Keratinocyte (primary cell): ENCODE measurements around the gene LHFPL2. TPM values are rescaled to one million over a fixed set of nuclear protein-coding genes. Genes with fewer than 3 reads are reported as not detected.

Experiments
- DNase-seq: peaks from one replicate; pipeline ENCODE4 v3.0.0-alpha.2; 2011; ENCODE audit warnings: low read depth, missing footprints, low spot score
- FAIRE-seq: peaks from 2 replicates; lab custom pipeline; 2011; peaks lifted over from hg19 to GRCh38; lab: Jason Lieb, UNC
- H2AFZ ChIP-seq: 2 replicates; pipeline ENCODE4 v1.6.0; 2012; ENCODE audit warnings: low read length, control low read depth, inconsistent platforms; ENCODE audit not compliant: control insufficient read depth
- H3K27ac ChIP-seq: 2 replicates; pipeline ENCODE4 v1.5.1; 2011; ENCODE audit warnings: low read length; ENCODE audit not compliant: control insufficient read depth, insufficient read depth
- H3K27me3 ChIP-seq: 3 replicates; pipeline ENCODE4 v1.6.0; 2011; ENCODE audit warnings: low read length; ENCODE audit not compliant: control insufficient read depth, insufficient read depth; ENCODE audit errors: extremely low read depth
- H3K36me3 ChIP-seq, 2 experiments: 2 replicates in 1 of 2; 3 replicates in 1 of 2; pipeline ENCODE4 v1.5.1; 2011; ENCODE audit warnings: low read length in 2 of 2, mild to moderate bottlenecking in 1 of 2; ENCODE audit not compliant: control insufficient read depth in 2 of 2, insufficient read depth in 2 of 2; ENCODE audit errors: extremely low read depth in 1 of 2
- H3K4me1 ChIP-seq: 3 replicates; pipeline ENCODE4 v1.5.1; 2011; ENCODE audit warnings: low read length; ENCODE audit not compliant: control insufficient read depth, insufficient read depth; ENCODE audit errors: extremely low read depth
- H3K4me2 ChIP-seq: 3 replicates; pipeline ENCODE4 v1.6.0; 2011; ENCODE audit warnings: low read depth, low read length; ENCODE audit not compliant: control insufficient read depth, insufficient read depth; ENCODE audit errors: extremely low read depth
- H3K4me3 ChIP-seq, 3 experiments: fragments of 200-600 bp in 1 of 3; sonication (generic) in 1 of 3; 2 replicates in 2 of 3; 3 replicates in 1 of 3; pipeline ENCODE4 v1.5.1; 2011 to 2016; ENCODE audit warnings: low read length in 3 of 3, mild to moderate bottlenecking in 3 of 3, control low read depth in 2 of 3, inconsistent platforms in 1 of 3, low read depth in 1 of 3, mixed read lengths in 1 of 3, mixed run types in 1 of 3, moderate library complexity in 1 of 3; ENCODE audit not compliant: control insufficient read depth in 2 of 3, insufficient read depth in 2 of 3; ENCODE audit errors: extremely low read depth in 1 of 3
- H3K79me2 ChIP-seq: 2 replicates; pipeline ENCODE4 v1.6.0; 2012; ENCODE audit warnings: low read length; ENCODE audit not compliant: control insufficient read depth, insufficient read depth
- H3K9ac ChIP-seq: 3 replicates; pipeline ENCODE4 v1.6.0; 2011; ENCODE audit warnings: low read length; ENCODE audit not compliant: control insufficient read depth, insufficient read depth; ENCODE audit errors: extremely low read depth
- H3K9me1 ChIP-seq: 3 replicates; pipeline ENCODE4 v1.6.0; 2011; ENCODE audit warnings: low read length; ENCODE audit not compliant: control insufficient read depth, insufficient read depth; ENCODE audit errors: extremely low read depth
- H3K9me3 ChIP-seq: 2 replicates; pipeline ENCODE4 v1.5.1; 2012; ENCODE audit warnings: low read depth, low read length; ENCODE audit not compliant: control insufficient read depth
- H4K20me1 ChIP-seq: 3 replicates; pipeline ENCODE4 v1.6.0; 2011; ENCODE audit warnings: low read length; ENCODE audit not compliant: control insufficient read depth, insufficient read depth; ENCODE audit errors: extremely low read depth
- CTCF ChIP-seq, 3 experiments: IDR thresholded peaks in 1 of 3; conservative IDR thresholded peaks in 1 of 3; optimal IDR thresholded peaks in 1 of 3; 2 replicates in 2 of 3; 3 replicates in 1 of 3; pipeline versions ENCODE3 to v1.5.1; 2011; ENCODE audit warnings: low read length in 3 of 3, mild to moderate bottlenecking in 3 of 3, moderate library complexity in 2 of 3, control low read depth in 1 of 3, inconsistent platforms in 1 of 3; ENCODE audit not compliant: insufficient read depth in 2 of 3; ENCODE audit errors: extremely low read depth in 1 of 3
- EZH2 ChIP-seq: IDR thresholded peaks from one replicate; pipeline ENCODE4 v1.6.1; 2012; ENCODE audit warnings: inconsistent platforms, mild to moderate bottlenecking, low read length, moderate library complexity
- dilution Hi-C: fragments of 300-500 bp; cut with MboI; formaldehyde crosslinking; loops from one replicate; pipeline ENCODE4 v1.7.0; 2020; ENCODE audit warnings: low sequenced_read_pairs; ENCODE audit not compliant: extremely low pct_ligation_motif_present
- polyA plus RNA-seq, 5 experiments: library from polyadenylated mRNA; depleted of rRNA in 3 of 5; stranded (reverse) in 3 of 5; stranded (forward) in 1 of 5; unstranded in 1 of 5; fragments of >200 nt; gene quantifications; 1 replicate in 1 of 5; 2 replicates in 3 of 5; 3 replicates in 1 of 5; pipeline versions ENCODE4 v1.2.1 to v1.2.3, GENCODE V29; 2011 to 2012; ENCODE audit warnings: missing spikeins in 2 of 5, low read depth in 1 of 5, low replicate concordance in 1 of 5

LHFPL2 gene
- polyA plus RNA-seq, 1 donor (not counting 4 experiments of a cell fraction or from before 2014, with no cell fraction given): 11.4 TPM

GRCh38 chr5:78659114-78659513 lies 10.5 kb upstream of the LHFPL2 start:
- Histone ChIP-seq H4K20me1 (no peaks in the 10 kb centered on the region), H3K9me1 (no peaks in the 10 kb centered on the region), H3K27ac (no peak overlapping the region), H3K4me1 (no peaks in the 10 kb centered on the region), H3K9ac (no peak overlapping the region), H2AFZ (no peak overlapping the region), H3K36me3 (no peaks in the 10 kb centered on the region), H3K79me2 (no peaks in the 10 kb centered on the region), H3K9me3 (no peaks in the 10 kb centered on the region), H3K4me3 (no peak overlapping the region), H3K27me3 (no peaks in the 10 kb centered on the region), H3K4me2 (no peak overlapping the region)
- DNase-seq (no peak), FAIRE-seq (no peak)
- TF ChIP-seq EZH2 (no peak), CTCF (optimal IDR thresholded peaks at IDR 0.05 in 1 of 3, IDR thresholded peaks at IDR 0.05 in 1 of 3, conservative IDR thresholded peaks at IDR 0.05 in 1 of 3; ENCODE audit: extremely low read depth in 1 of 3, insufficient read depth in 2 of 3, low read length in 3 of 3) (no peak)
- dilution Hi-C loops: no loop called here

GRCh38 chr5:78657201-78657600 lies 8.6 kb upstream of the LHFPL2 start:
- Histone ChIP-seq H3K79me2 (no peaks in the 10 kb centered on the region), H3K27ac (no peak overlapping the region), H4K20me1 (no peaks in the 10 kb centered on the region), H3K36me3 (no peaks in the 10 kb centered on the region), H3K9ac (no peak overlapping the region), H2AFZ (no peak overlapping the region), H3K4me1 (no peaks in the 10 kb centered on the region), H3K4me3 (no peak overlapping the region), H3K4me2 (no peak overlapping the region), H3K9me3 (no peaks in the 10 kb centered on the region), H3K27me3 (no peaks in the 10 kb centered on the region), H3K9me1 (no peaks in the 10 kb centered on the region)
- FAIRE-seq (no peak), DNase-seq (no peak)
- no peak for TF ChIP-seq EZH2
- TF ChIP-seq CTCF (optimal IDR thresholded peaks at IDR 0.05 in 1 of 3, IDR thresholded peaks at IDR 0.05 in 1 of 3, conservative IDR thresholded peaks at IDR 0.05 in 1 of 3; ENCODE audit: extremely low read depth in 1 of 3, insufficient read depth in 2 of 3, low read length in 3 of 3): no peak
- dilution Hi-C loops: no loop called here
